CD4-positive, alpha-beta T cell (primary cell): ENCODE measurements around the gene TNFAIP1. TPM values are rescaled to one million over a fixed set of nuclear protein-coding genes. Genes with fewer than 3 reads are reported as not detected.

ENCODE experiments used
- ATAC-seq: fragments of 200-7000 bp; cut with Tn5 transposase; one replicate; pipeline ENCODE4 v1.10.0; 2022; ENCODE audit warnings: mild to moderate bottlenecking; ENCODE audit not compliant: poor library complexity
- CTCF ChIA-PET: fragments of 350-600 bp; sonication (Branson Sonifier 250); formaldehyde crosslinking; loops from one replicate; lab custom pipeline; 2021; ENCODE audit warnings: antibody characterized with exemption, inconsistent platforms; lab: Charles Lee
- POLR2A ChIA-PET: fragments of 350-600 bp; sonication (Branson Sonifier 250); formaldehyde crosslinking; loops from one replicate; lab custom pipeline; 2021; ENCODE audit warnings: antibody characterized with exemption, inconsistent platforms; lab: Charles Lee
- DNase-seq, 14 experiments: peaks; one replicate each; pipeline ENCODE4 v3.0.0-alpha.2; 2013 to 2020; ENCODE audit warnings: mixed read lengths in 2 of 14
- H3K27ac ChIP-seq, 2 donors: one replicate each; pipeline versions ENCODE4 v1.5.1 to v1.7.0; 2013; ENCODE audit warnings: low read length in 2 of 2, low read depth in 1 of 2, mild to moderate bottlenecking in 1 of 2
- H3K27me3 ChIP-seq, 2 experiments: 1 replicate in 1 of 2; 2 replicates in 1 of 2; pipeline versions ENCODE4 v1.6.1 to v1.7.0; 2013; ENCODE audit warnings: low read length in 2 of 2, control low read depth in 1 of 2, mild to moderate bottlenecking in 1 of 2, moderate library complexity in 1 of 2; ENCODE audit not compliant: insufficient read depth in 2 of 2, control insufficient read depth in 1 of 2
- H3K36me3 ChIP-seq: one replicate; pipeline ENCODE4 v1.6.1; 2013; ENCODE audit warnings: low read length, control low read depth; ENCODE audit not compliant: insufficient read depth
- H3K4me1 ChIP-seq: one replicate; pipeline ENCODE4 v1.6.1; 2013; ENCODE audit warnings: low read length, control low read depth; ENCODE audit not compliant: insufficient read depth
- H3K4me3 ChIP-seq: one replicate; pipeline ENCODE4 v1.5.1; 2013; ENCODE audit warnings: mild to moderate bottlenecking, low read length, moderate library complexity
- H3K9me3 ChIP-seq, 2 experiments: 1 replicate in 1 of 2; 2 replicates in 1 of 2; pipeline versions ENCODE4 v1.6.1 to v1.7.0; 2013; ENCODE audit warnings: low read length in 2 of 2, mild to moderate bottlenecking in 2 of 2, control low read depth in 1 of 2, moderate library complexity in 1 of 2; ENCODE audit not compliant: control insufficient read depth in 1 of 2, insufficient read depth in 1 of 2
- H3K27ac Mint-ChIP-seq: one replicate; pipeline ENCODE4 v1.8.0; 2020; ENCODE audit warnings: mixed read lengths
- H3K27me3 Mint-ChIP-seq: one replicate; pipeline ENCODE4 v1.8.0; 2021; ENCODE audit warnings: mixed read lengths
- H3K36me3 Mint-ChIP-seq: one replicate; pipeline ENCODE4 v1.8.0; 2021; ENCODE audit warnings: low read depth, mixed read lengths
- H3K4me1 Mint-ChIP-seq: one replicate; pipeline ENCODE4 v1.8.0; 2021; ENCODE audit warnings: low read depth, mixed read lengths
- H3K4me3 Mint-ChIP-seq: one replicate; pipeline ENCODE4 v1.8.0; 2020; ENCODE audit warnings: mild to moderate bottlenecking, mixed read lengths
- H3K9me3 Mint-ChIP-seq: one replicate; pipeline ENCODE4 v1.8.0; 2020; ENCODE audit warnings: mixed read lengths
- intact Hi-C, 2 experiments: fragments of 100-400 bp; cut with DNase I in 1 of 2; cut with micrococcal nuclease in 1 of 2; formaldehyde crosslinking; loops; one replicate each; pipeline versions ENCODE4 v1.15.1 to v1.9.0; 2023 to 2025; cut with DNase I, micrococcal nuclease
- total RNA-seq, 174 experiments: library from RNA in 2 of 174; stranded (reverse) in 2 of 174; gene quantifications; one replicate each; pipeline ENCODE4 v1.2.3 and lab custom pipeline; 2021 to 2026
- TF ChIP-seq, protein P1 (sequence below): fragments of 200-600 bp; IDR thresholded peaks from one replicate; pipeline ENCODE4 v1.8.0; 2022; ENCODE audit warnings: antibody characterized with exemption, mild to moderate bottlenecking

TNFAIP1 gene
- total RNA-seq, 2 experiments from 2014 or later = 9.5 to 12.1 TPM

- POLR2A ChIA-PET = interaction anchor here (1.7 to 6.1 kb wide), 4 partner anchors 14 to 52 kb away, joined by 6 to 34 read pairs (median 22); partner anchors contain the start of genes IFT20, POLDIP2, TMEM97 and TNFAIP1
Observed at GRCh38 chr17:28370744-28371103, 35.2 kb downstream of the TNFAIP1 start.

GRCh38 chr17:28371245-28372202 lies 36.0 kb downstream of the TNFAIP1 start, which contains the start of gene SARM1:
Gene SARM1, plus strand, starts transcription at chr17:28371694. Its CDS starts 339 bp downstream, at chr17:28372033.
- H3K27me3 Mint-ChIP-seq = no peaks in the 10 kb centered on the region
- Histone ChIP-seq H3K36me3 (no peaks in the 10 kb centered on the region), H3K27me3 (no peaks in the 10 kb centered on the region), H3K9me3 (no peaks in the 10 kb centered on the region), H3K27ac (peak within 1 kb of the TSS; percentile 59 to 91), H3K4me3 (peak within 1 kb of the TSS; percentile 83), H3K4me1 (peaks cover 22% of the 10 kb centered on the region)
- TF ChIP-seq, protein P1, sequence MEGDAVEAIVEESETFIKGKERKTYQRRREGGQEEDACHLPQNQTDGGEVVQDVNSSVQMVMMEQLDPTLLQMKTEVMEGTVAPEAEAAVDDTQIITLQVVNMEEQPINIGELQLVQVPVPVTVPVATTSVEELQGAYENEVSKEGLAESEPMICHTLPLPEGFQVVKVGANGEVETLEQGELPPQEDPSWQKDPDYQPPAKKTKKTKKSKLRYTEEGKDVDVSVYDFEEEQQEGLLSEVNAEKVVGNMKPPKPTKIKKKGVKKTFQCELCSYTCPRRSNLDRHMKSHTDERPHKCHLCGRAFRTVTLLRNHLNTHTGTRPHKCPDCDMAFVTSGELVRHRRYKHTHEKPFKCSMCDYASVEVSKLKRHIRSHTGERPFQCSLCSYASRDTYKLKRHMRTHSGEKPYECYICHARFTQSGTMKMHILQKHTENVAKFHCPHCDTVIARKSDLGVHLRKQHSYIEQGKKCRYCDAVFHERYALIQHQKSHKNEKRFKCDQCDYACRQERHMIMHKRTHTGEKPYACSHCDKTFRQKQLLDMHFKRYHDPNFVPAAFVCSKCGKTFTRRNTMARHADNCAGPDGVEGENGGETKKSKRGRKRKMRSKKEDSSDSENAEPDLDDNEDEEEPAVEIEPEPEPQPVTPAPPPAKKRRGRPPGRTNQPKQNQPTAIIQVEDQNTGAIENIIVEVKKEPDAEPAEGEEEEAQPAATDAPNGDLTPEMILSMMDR = no peak
- ChIA-PET POLR2A (interaction anchor here (1.7 to 6.1 kb wide), 4 partner anchors 14 to 53 kb away, joined by 6 to 34 read pairs (median 22); partner anchors contain the start of genes IFT20, POLDIP2, TMEM97 and TNFAIP1), CTCF (interaction anchor here (0.7 to 1.8 kb wide), 3 partner anchors 45 to 772 kb away, joined by 3 to 4 read pairs (median 3); no protein-coding TSS in a partner anchor)
- peaks cover 26% of the 10 kb centered on the region for H3K4me1 Mint-ChIP-seq
- intact Hi-C loops = loop anchor here (1.0 to 2.0 kb wide), 3 partner anchors 13 to 53 kb away; partner anchors contain the start of genes IFT20 (in 1 of the 2), TMEM97 (in 1 of the 2) and TNFAIP1 (in 1 of the 2)
- peak; percentile 85 for ATAC-seq
- H3K36me3 Mint-ChIP-seq = peaks cover 4% of the 10 kb centered on the region
- DNase-seq = peak; percentile 53 to 92 (median 74)
- H3K27ac Mint-ChIP-seq = peak within 1 kb of the TSS; percentile 75
- H3K9me3 Mint-ChIP-seq = no peaks in the 10 kb centered on the region
- peak within 1 kb of the TSS; percentile 98 for H3K4me3 Mint-ChIP-seq

More at GRCh38 chr17:28370744-28371103, 35.2 kb downstream of the TNFAIP1 start:
- Mint-ChIP-seq H3K27ac (peak overlapping the region; percentile 75), H3K9me3 (no peaks in the 10 kb centered on the region), H3K27me3 (no peaks in the 10 kb centered on the region), H3K4me1 (peaks cover 26% of the 10 kb centered on the region), H3K36me3 (peaks cover 8% of the 10 kb centered on the region), H3K4me3 (peak overlapping the region; percentile 98)
- Histone ChIP-seq H3K27ac (peak overlapping the region; percentile 59 to 80), H3K9me3 (no peaks in the 10 kb centered on the region), H3K27me3 (no peaks in the 10 kb centered on the region), H3K4me1 (peaks cover 22% of the 10 kb centered on the region), H3K4me3 (peak overlapping the region; percentile 83), H3K36me3 (no peaks in the 10 kb centered on the region)
- ATAC-seq = no peak
- intact Hi-C loops = loop anchor here in 1 of 2 experiments (1.0 kb wide), 1 partner anchor 35 kb away; the partner anchor contains the start of genes IFT20 and TNFAIP1
- TF ChIP-seq, protein P1 = no peak
- no peak for DNase-seq
- CTCF ChIA-PET = interaction anchor here (1.8 kb wide), 1 partner anchor 46 kb away, joined by 4 read pairs; no protein-coding TSS in a partner anchor
